Measurements from ENCODE around the gene C16orf78. TPM values are rescaled to one million over a fixed set of nuclear protein-coding genes. Genes with fewer than 3 reads are reported as not detected.

C16orf78 gene
- total and polyA plus RNA-seq, 2 of the 4 experiments (the other 2 are of a cell fraction): not detected

DNA sequence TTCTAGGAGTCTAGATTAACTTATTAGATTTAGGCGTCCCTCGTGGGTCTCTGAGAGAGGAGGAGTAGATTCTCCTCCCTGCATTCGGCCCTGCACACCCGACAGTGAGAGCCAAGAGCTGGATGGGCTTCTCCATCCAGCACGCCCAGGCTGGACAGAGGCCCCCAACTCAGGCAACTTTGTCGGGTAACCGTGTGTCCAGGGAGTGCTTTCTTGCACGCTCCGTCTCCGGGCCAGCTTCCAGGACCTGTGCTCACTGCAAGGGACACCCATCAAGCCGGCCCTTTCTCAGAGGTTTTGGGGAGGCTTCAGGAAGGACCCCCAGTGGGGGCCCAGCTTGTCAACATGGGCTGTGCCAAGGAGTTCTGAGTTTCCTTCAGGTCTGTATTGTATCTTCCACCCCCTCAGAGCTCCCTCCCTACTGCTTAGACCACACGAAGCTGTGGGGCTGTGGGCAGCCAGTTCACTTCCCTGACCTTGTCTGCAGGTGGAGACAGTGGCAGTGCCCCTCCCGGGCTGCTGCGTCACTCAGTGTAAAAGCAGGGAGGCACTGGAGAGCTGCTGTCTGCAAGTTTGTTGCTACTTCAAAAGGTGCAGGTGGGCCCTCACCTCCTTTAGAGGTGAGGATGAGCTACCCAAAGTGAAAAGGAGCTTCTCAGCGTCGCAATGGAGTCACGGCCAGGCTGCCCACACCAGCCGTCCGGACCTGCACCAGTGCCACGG, 24.0 kb upstream of the C16orf78 start:
- Histone ChIP-seq H3K56ac (ENCODE audit: extremely low read depth, insufficient read depth, low read length) (no peak overlapping the region), H3K4me2 (ENCODE audit: low read depth, low read length) (no peak overlapping the region), H3K14ac (replicated peaks; ENCODE audit: low read depth, low read length) (no peak overlapping the region), H3K4me3 (ENCODE audit: insufficient read depth, low read depth, low read length) (no peak overlapping the region), H3K23ac (ENCODE audit: low read depth, low read length) (no peak overlapping the region), H2BK15ac (ENCODE audit: low read depth, low read length) (no peak overlapping the region), H3K18ac (ENCODE audit: low read depth, low read length) (no peak overlapping the region), H2AK5ac (ENCODE audit: low read depth, low read length) (no peak overlapping the region), H4K91ac (ENCODE audit: insufficient read depth, low read depth, low read length) (no peak overlapping the region), H4K5ac (ENCODE audit: low read depth, low read length) (no peak overlapping the region), H2BK20ac (ENCODE audit: low read depth, low read length) (no peak overlapping the region), H3K9me1 (ENCODE audit: insufficient read depth, low read length) (no peaks in the 10 kb centered on the region), H3K27me3 (ENCODE audit: control insufficient read depth, insufficient read depth, low read length) (no peaks in the 10 kb centered on the region), H3K9me3 (ENCODE audit: control insufficient read depth, insufficient read depth, low read length) (no peaks in the 10 kb centered on the region), H3K27ac (ENCODE audit: insufficient read depth, low read length) (no peak overlapping the region), H2BK120ac (ENCODE audit: low read depth, low read length) (no peak overlapping the region), H4K20me1 (ENCODE audit: insufficient read depth, low read length) (no peaks in the 10 kb centered on the region), H4K8ac (ENCODE audit: low read depth in 2 of 2, low read length in 2 of 2) (no peak overlapping the region), H2AK9ac (replicated peaks; ENCODE audit: low read depth, low read length, poor library complexity) (no peak overlapping the region), H3K36me3 (ENCODE audit: control insufficient read depth, insufficient read depth, low read length) (no peaks in the 10 kb centered on the region), H3K4me1 (ENCODE audit: control insufficient read depth, insufficient read depth, low read length) (no peaks in the 10 kb centered on the region), H3K9ac (ENCODE audit: low read depth, low read length) (no peak overlapping the region), H2BK5ac (ENCODE audit: low read depth, low read length, poor library complexity, severe bottlenecking) (no peak overlapping the region), H2AFZ (replicated peaks; ENCODE audit: low read length, poor library complexity) (no peak overlapping the region), H3K4ac (ENCODE audit: low read depth, low read length) (no peak overlapping the region), H3K79me1 (ENCODE audit: low read depth in 1 of 2, low read length in 2 of 2) (no peaks in the 10 kb centered on the region)
- 43% methylated on average over 7 of the region's 20 CpGs; no CpG with 5 or more reads in 1 of the 2 experiments for WGBS, 2 experiments (ENCODE audit: extremely low coverage in 2 of 2, insufficient read length in 1 of 2)
- TF ChIP-seq CEBPB (IDR thresholded peaks at IDR 0.05; ENCODE audit: low read depth, low read length) (no peak), RCOR1 (IDR thresholded peaks at IDR 0.05; ENCODE audit: insufficient replicate concordance, low read length) (no peak), NFE2L2 (IDR thresholded peaks at IDR 0.05; ENCODE audit: low read depth, low read length) (no peak), BHLHE40 (IDR thresholded peaks at IDR 0.05; ENCODE audit: low read depth, low read length) (no peak), SMC3 (IDR thresholded peaks at IDR 0.05; ENCODE audit: low read depth, low read length) (no peak), FOS (IDR thresholded peaks at IDR 0.05; ENCODE audit: low read depth, low read length) (no peak), POLR2A (IDR thresholded peaks at IDR 0.05; ENCODE audit: low read depth, low read length) (no peak), MAZ (IDR thresholded peaks at IDR 0.05; ENCODE audit: borderline replicate concordance, low read depth, low read length) (no peak), CHD1 (IDR thresholded peaks at IDR 0.05; ENCODE audit: low read depth, low read length) (no peak)
- TF ChIP-seq, protein P1, sequence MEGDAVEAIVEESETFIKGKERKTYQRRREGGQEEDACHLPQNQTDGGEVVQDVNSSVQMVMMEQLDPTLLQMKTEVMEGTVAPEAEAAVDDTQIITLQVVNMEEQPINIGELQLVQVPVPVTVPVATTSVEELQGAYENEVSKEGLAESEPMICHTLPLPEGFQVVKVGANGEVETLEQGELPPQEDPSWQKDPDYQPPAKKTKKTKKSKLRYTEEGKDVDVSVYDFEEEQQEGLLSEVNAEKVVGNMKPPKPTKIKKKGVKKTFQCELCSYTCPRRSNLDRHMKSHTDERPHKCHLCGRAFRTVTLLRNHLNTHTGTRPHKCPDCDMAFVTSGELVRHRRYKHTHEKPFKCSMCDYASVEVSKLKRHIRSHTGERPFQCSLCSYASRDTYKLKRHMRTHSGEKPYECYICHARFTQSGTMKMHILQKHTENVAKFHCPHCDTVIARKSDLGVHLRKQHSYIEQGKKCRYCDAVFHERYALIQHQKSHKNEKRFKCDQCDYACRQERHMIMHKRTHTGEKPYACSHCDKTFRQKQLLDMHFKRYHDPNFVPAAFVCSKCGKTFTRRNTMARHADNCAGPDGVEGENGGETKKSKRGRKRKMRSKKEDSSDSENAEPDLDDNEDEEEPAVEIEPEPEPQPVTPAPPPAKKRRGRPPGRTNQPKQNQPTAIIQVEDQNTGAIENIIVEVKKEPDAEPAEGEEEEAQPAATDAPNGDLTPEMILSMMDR (conservative IDR thresholded peaks at IDR 0.05; ENCODE audit: low read depth, low read length): no peak
- ChIA-PET CTCF (interaction anchor here (0.5 to 2.4 kb wide), 3 partner anchors 488 to 986 kb away, joined by 3 to 11 read pairs (median 3); no protein-coding TSS in a partner anchor), POLR2A (ENCODE audit: unreplicated experiment) (no interaction called here)
- intact Hi-C loops (cut with micrococcal nuclease): loop anchor here (1.0 to 2.0 kb wide), 4 partner anchors 438 to 662 kb away; no protein-coding TSS in a partner anchor
- ATAC-seq (ENCODE audit: low read depth) (no peak), DNase-seq (no peak)
- in situ Hi-C loops (cut with MboI; ENCODE audit: low sequenced_read_pairs): no loop called here
- dilution Hi-C loops (cut with HindIII; ENCODE audit: low sequenced_read_pairs, unreplicated experiment): no loop called here
- BruUV-seq (replicated peaks): no TSS peak
